ENCODE results near the gene SCD. TPM values are rescaled to one million over a fixed set of nuclear protein-coding genes. Genes with fewer than 3 reads are reported as not detected.

The SCD gene
- total and polyA plus RNA-seq, 2 of the 13 experiments (the other 11 are each of a cell fraction or from before 2014, with no cell fraction given) = 492 to 512 TPM

- no peak for TF ChIP-seq NFAT5 (CRISPR knock-in tag; IDR thresholded peaks at IDR 0.05)
- TF ChIP-seq CHCHD3 (CRISPR knock-in tag; IDR thresholded peaks at IDR 0.05) = no peak
- no peak for TF ChIP-seq ZNF256 (CRISPR knock-in tag; conservative IDR thresholded peaks at IDR 0.05)
- TF ChIP-seq ZFP1 (CRISPR knock-in tag; IDR thresholded peaks at IDR 0.05) = no peak
- no peak for TF ChIP-seq ZC3H4 (CRISPR knock-in tag; IDR thresholded peaks at IDR 0.05; ENCODE audit: borderline replicate concordance)
- TF ChIP-seq CBX5 (CRISPR knock-in tag; IDR thresholded peaks at IDR 0.05; ENCODE audit: borderline replicate concordance) = peak; percentile 80; the same call in 1 of the 2 replicates
- peak; percentile 57; the same call in 1 of the 2 replicates for TF ChIP-seq ZNF710 (CRISPR knock-in tag; IDR thresholded peaks at IDR 0.05; ENCODE audit: borderline replicate concordance)
- TF ChIP-seq ZNF891 (CRISPR knock-in tag; IDR thresholded peaks at IDR 0.05) = peak; percentile 66; the same call in 1 of the 2 replicates
- TF ChIP-seq LBX2 (CRISPR knock-in tag; IDR thresholded peaks at IDR 0.05; ENCODE audit: borderline replicate concordance) = no peak
- peak; percentile 71 for TF ChIP-seq ZFY (CRISPR knock-in tag; IDR thresholded peaks at IDR 0.05)
- TF ChIP-seq DDIT3 (CRISPR knock-in tag; IDR thresholded peaks at IDR 0.05) = no peak
- peak; percentile 65; the same call in 1 of the 2 replicates for TF ChIP-seq ZNF430 (CRISPR knock-in tag; IDR thresholded peaks at IDR 0.05)
- no peak for TF ChIP-seq SALL2 (CRISPR knock-in tag; IDR thresholded peaks at IDR 0.05)
- no peak for TF ChIP-seq MXD1 (CRISPR knock-in tag; IDR thresholded peaks at IDR 0.05)
- TF ChIP-seq CSRNP1 (CRISPR knock-in tag; IDR thresholded peaks at IDR 0.05) = no peak
- TF ChIP-seq SMYD3 (CRISPR knock-in tag; IDR thresholded peaks at IDR 0.05) = no peak
- peak; percentile 70; the same call in 1 of the 2 replicates for TF ChIP-seq MYC (CRISPR knock-in tag; IDR thresholded peaks at IDR 0.05; ENCODE audit: borderline replicate concordance)
- peak; percentile 75; the same call in 1 of the 2 replicates for TF ChIP-seq CHD2 (IDR thresholded peaks at IDR 0.05; ENCODE audit: low read depth, low read length)
These were observed 23.9 kb downstream of the SCD start (continued) for GRCh38 chr10:100370714-100371481.
